ENCODE data around the gene CCSAP.

DNA sequence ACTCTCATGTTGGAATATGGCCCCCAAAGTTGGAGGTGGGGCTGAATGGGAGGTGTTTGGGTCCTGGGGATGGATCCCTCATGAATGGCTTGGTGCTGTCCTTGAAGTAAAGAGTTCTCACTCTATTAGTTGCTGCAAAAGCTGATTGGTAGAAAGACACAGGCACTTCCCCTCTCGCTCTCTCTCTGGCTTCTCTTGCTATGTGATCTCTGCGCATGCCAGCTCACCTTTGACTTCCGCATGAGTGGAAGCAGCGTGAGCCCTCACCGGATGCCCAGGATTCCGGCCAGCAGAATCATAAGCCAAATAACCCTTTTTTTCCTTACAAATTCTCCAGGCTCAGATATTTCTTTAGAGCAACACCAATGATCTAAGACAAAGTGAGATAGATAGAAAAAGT lies 20.9 kb upstream of the CCSAP start:
- TF ChIP-seq CTCF (IDR thresholded peaks at IDR 0.05; ENCODE audit: low read depth, low read length): no peak
- no peak for TF ChIP-seq EZH2phosphoT487 (IDR thresholded peaks at IDR 0.05; ENCODE audit: low read depth)

Data from OCI-LY3 (cell line).